Gastrocnemius medialis (tissue), 4 donors: ENCODE results near the gene ST6GALNAC6. TPM values are rescaled to one million over a fixed set of nuclear protein-coding genes. Genes with fewer than 3 reads are reported as not detected.
"Not testable (repeated sequence)": the region's sequence is repeated elsewhere in the genome, so short reads cannot be mapped to it uniquely, and the experiment has no call there.

Experiments
- ATAC-seq, 2 donors: fragments of 150-250 bp; one replicate each; pipeline ENCODE4 v1.9.1; 2016
- DNase-seq, 2 donors: peaks; one replicate each; pipeline ENCODE4 v3.0.0-alpha.2; 2019
- H3K27ac ChIP-seq, 4 donors: fragments of 200-600 bp; sonication (generic); 1 replicate in 1 of 4; 2 replicates in 3 of 4; pipeline ENCODE4 v1.5.1; 2016 to 2018; ENCODE audit warnings: mild to moderate bottlenecking in 2 of 4, moderate library complexity in 1 of 4
- H3K27me3 ChIP-seq, 3 donors: fragments of 200-600 bp; sonication (generic) in 2 of 3; 1 replicate in 1 of 3; 2 replicates in 2 of 3; pipeline versions ENCODE4 v1.5.1 to v1.6.0; 2016 to 2019; ENCODE audit warnings: mild to moderate bottlenecking in 1 of 3, moderate library complexity in 1 of 3
- H3K36me3 ChIP-seq, 2 donors: fragments of 200-600 bp; sonication (generic) in 1 of 2; one replicate each; pipeline ENCODE4 v1.5.1; 2017 to 2018
- H3K4me1 ChIP-seq, 2 donors: fragments of 200-600 bp; sonication (generic) in 1 of 2; one replicate each; pipeline ENCODE4 v1.5.1; 2016 to 2017; ENCODE audit warnings: mild to moderate bottlenecking in 2 of 2
- H3K4me3 ChIP-seq, 4 donors: fragments of 200-600 bp; sonication (generic) in 3 of 4; 1 replicate in 1 of 4; 2 replicates in 3 of 4; pipeline ENCODE4 v1.5.1; 2016 to 2019; ENCODE audit warnings: mild to moderate bottlenecking in 2 of 4
- H3K9me3 ChIP-seq, 3 donors: fragments of 200-600 bp; sonication (generic) in 2 of 3; 1 replicate in 1 of 3; 2 replicates in 2 of 3; pipeline ENCODE4 v1.5.1; 2016 to 2019
- POLR2A ChIP-seq, 2 donors: fragments of 450-650 bp; IDR thresholded peaks; one replicate each; pipeline ENCODE4 v1.6.1; 2017; ENCODE audit warnings: antibody characterized with exemption in 2 of 2, mild to moderate bottlenecking in 2 of 2, moderate library complexity in 2 of 2
- in situ Hi-C, 4 donors: fragments of 200-750 bp; cut with MboI; loops; one replicate each; pipeline versions ENCODE4 v1.15.0 to v1.8.0; 2017; ENCODE audit warnings: low sequenced_read_pairs in 4 of 4
- intact Hi-C: fragments of 100-400 bp; cut with DNase I; formaldehyde crosslinking; loops from one replicate; pipeline ENCODE4 v1.15.1; 2023; ENCODE audit warnings: low total_unique reads
- total RNA-seq, 4 donors: library from RNA; depleted of rRNA; stranded (reverse); fragments of >200 nt; gene quantifications; one replicate each; pipeline versions ENCODE4 v1.1.0 to v1.2.3, GENCODE V29; 2016
- TF ChIP-seq, protein P1 (sequence below), 5 experiments: fragments of 450-650 bp in 3 of 5; fragments of 200-600 bp in 2 of 5; sonication (generic) in 2 of 5; IDR thresholded peaks in 4 of 5; conservative IDR thresholded peaks in 1 of 5; 1 replicate in 4 of 5; 2 replicates in 1 of 5; pipeline ENCODE4 v1.5.1; 2016 to 2019; ENCODE audit warnings: antibody characterized with exemption in 5 of 5, mild to moderate bottlenecking in 3 of 5, moderate library complexity in 3 of 5

Gene ST6GALNAC6
- total RNA-seq, 4 donors from 2014 or later: 46.7 to 69.3 (median 56.9) TPM

DNA sequence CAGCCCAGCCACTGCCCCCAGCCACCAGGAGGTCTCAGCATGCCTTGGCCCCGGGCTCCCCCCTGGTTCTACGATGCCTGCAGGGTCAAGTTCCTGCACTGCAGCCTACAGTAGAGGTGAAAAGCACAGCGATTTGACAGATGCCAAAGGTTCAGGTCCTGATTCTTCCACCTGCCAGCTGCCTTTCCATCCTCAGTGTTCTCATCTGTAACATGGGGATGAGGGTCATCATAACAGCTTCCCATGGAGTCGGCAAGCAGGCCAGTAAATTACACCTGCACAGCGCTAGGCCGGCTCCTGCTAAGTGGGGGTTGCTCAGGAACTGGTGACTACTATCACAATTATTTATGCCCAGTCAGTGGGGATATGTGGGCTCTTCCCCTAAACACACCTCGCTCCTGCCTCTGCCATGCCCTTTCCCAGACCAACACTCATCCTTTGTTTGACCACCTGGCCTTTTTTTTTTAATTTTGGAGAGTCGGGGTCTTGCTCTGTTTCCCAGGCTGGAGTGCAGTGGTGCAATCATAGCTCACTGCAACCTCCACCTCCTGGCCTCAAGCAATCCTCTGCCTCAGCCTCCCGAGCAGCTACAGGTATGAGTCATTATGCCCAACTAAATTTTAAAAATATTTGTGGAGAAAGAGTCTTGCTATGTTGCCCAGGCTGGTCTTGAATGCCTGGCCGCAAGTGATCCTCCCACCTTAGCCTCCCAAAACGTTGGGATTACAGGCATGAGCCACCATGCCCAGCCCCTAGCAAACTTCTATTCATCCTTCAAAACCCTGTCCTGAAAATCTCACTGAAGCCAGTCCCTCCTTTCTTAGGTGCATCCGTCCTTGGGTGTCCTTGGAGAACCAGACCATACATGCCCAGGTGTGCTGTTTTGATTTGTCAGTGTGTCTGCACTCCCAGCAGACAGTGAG lies 51.3 kb downstream of the ST6GALNAC6 start:
- H3K27me3 ChIP-seq: no peaks in the 10 kb centered on the region
- H3K9me3 ChIP-seq: no peaks in the 10 kb centered on the region
- H3K4me1 ChIP-seq: peaks cover 6 to 25% of the 10 kb centered on the region in 2 donors
- in situ Hi-C loops: no loop called here
- TF ChIP-seq, protein P1, sequence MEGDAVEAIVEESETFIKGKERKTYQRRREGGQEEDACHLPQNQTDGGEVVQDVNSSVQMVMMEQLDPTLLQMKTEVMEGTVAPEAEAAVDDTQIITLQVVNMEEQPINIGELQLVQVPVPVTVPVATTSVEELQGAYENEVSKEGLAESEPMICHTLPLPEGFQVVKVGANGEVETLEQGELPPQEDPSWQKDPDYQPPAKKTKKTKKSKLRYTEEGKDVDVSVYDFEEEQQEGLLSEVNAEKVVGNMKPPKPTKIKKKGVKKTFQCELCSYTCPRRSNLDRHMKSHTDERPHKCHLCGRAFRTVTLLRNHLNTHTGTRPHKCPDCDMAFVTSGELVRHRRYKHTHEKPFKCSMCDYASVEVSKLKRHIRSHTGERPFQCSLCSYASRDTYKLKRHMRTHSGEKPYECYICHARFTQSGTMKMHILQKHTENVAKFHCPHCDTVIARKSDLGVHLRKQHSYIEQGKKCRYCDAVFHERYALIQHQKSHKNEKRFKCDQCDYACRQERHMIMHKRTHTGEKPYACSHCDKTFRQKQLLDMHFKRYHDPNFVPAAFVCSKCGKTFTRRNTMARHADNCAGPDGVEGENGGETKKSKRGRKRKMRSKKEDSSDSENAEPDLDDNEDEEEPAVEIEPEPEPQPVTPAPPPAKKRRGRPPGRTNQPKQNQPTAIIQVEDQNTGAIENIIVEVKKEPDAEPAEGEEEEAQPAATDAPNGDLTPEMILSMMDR (IDR thresholded peaks at IDR 0.05 in 4 of 5, conservative IDR thresholded peaks at IDR 0.05 in 1 of 5): no peak
- no peak for TF ChIP-seq POLR2A (IDR thresholded peaks at IDR 0.05)
- intact Hi-C loops: no loop called here
- no peaks in the 10 kb centered on the region for H3K36me3 ChIP-seq
- peak overlapping the region; percentile 50 to 76 (median 62) for H3K27ac ChIP-seq
- DNase-seq: no peak
- H3K4me3 ChIP-seq: peak overlapping the region in 3 of 4 donors; percentile 5 to 15 (median 13)
- no peak for ATAC-seq

DNA sequence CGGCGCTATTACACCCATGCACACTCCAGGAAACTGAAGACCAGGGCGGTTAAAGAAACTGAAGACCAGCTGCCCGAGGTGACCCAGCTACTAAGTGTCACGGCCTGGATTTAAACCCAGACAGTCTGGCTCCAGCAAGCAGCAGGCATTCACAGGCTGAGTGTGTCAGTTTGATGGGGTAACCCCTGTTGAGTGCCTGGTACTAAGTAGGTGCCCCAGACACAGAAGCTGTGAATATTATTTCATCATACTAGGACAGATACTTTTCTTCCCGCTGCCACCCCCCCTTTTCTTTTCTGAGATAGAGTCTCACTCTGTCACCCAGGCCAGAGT lies 52.3 kb downstream of the ST6GALNAC6 start:
- Histone ChIP-seq H3K4me3 (peak overlapping the region; percentile 13 to 29 (median 16)), H3K27me3 (no peaks in the 10 kb centered on the region), H3K27ac (peak overlapping the region; percentile 50 to 76 (median 62)), H3K36me3 (no peaks in the 10 kb centered on the region), H3K9me3 (no peaks in the 10 kb centered on the region), H3K4me1 (peaks cover 5 to 25% of the 10 kb centered on the region in 2 donors)
- intact Hi-C loops: no loop called here
- peak; percentile 13 to 75 for ATAC-seq
- TF ChIP-seq, protein P1 (IDR thresholded peaks at IDR 0.05 in 4 of 5, conservative IDR thresholded peaks at IDR 0.05 in 1 of 5): no peak
- TF ChIP-seq POLR2A (IDR thresholded peaks at IDR 0.05): no peak
- in situ Hi-C loops: no loop called here
- peak in 1 of 2 donors; percentile 50 for DNase-seq

DNA sequence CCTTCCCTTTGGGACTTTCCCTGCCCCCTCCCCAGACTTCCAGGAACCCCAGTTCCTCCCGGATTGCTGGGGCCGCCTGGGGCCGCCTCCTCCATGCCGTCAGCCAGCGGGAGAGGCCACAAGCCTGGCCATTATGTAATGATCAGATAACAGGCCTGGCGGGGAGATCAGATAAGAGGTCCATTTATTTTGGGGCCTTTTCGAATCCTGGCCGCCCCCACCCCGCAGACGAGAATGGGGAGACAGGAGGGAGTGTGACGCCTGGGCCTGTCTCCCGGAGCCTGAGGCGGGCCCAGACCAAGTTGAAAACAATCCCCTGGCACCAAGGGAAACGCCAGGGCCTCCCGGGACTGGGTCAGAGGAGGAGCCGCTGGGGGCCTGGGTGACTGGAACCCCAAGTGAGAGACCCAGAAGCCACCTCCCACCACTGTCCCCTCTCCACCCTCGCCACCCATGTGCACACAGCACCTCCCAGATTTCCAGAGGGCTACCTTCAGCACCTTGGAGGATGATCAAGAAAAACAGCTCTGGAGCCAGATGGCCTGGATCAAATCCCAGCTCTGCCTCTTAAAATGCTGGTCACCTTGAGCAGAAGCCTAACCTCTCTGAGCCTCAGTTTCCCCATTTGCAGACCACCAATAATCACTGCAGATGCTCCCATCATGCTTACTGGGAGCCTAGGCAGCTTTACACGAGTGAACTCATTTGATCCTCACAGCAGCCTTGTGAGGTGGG lies 52.8 kb downstream of the ST6GALNAC6 start:
- H3K4me1 ChIP-seq: peaks cover 5 to 25% of the 10 kb centered on the region in 2 donors

DNA sequence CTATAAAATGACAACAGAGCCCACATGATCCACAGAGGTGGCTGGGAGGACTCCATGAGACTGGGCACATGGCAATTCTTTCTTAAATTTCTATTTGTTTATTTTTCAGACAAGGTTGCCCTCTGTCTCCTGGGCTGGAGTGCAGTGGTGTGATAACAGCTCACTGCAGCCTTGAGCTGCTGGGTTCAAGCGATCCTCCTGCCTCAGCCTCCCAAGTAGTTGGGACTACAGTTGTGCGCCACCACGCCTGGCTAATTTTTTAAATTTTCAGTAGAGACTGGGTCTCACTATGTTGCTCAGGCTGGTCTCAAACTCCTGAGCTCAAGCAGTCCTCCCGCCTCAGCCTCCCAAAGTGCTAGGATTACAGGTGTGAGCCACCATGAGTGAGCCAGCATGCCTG lies 53.8 kb downstream of the ST6GALNAC6 start:
- peak overlapping the region; percentile 50 to 76 (median 62) for H3K27ac ChIP-seq
- H3K4me3 ChIP-seq: peak overlapping the region in 1 of 4 donors; percentile 15
- H3K9me3 ChIP-seq, ATAC-seq, in situ Hi-C loops, H3K27me3 ChIP-seq, DNase-seq, intact Hi-C loops, H3K36me3 ChIP-seq: not testable (repeated sequence)
- H3K4me1 ChIP-seq: peaks cover 6 to 25% of the 10 kb centered on the region in 2 donors

More for the DNA sequence above, 52.8 kb downstream of the ST6GALNAC6 start:
- in situ Hi-C loops (no loop called here), intact Hi-C loops (no loop called here)
- Histone ChIP-seq H3K4me3 (peak overlapping the region; percentile 13 to 29 (median 16)), H3K27me3 (no peaks in the 10 kb centered on the region), H3K9me3 (no peaks in the 10 kb centered on the region), H3K27ac (peak overlapping the region; percentile 50 to 76 (median 62)), H3K36me3 (no peaks in the 10 kb centered on the region)
- ATAC-seq (peak; percentile 18 to 32), DNase-seq (no peak)
- TF ChIP-seq, protein P1 (IDR thresholded peaks at IDR 0.05 in 4 of 5, conservative IDR thresholded peaks at IDR 0.05 in 1 of 5): no peak
- no peak for TF ChIP-seq POLR2A (IDR thresholded peaks at IDR 0.05)
